Activated naive CD4-positive, alpha-beta T cell treated with anti-CD3 and anti-CD28 coated beads for 36 hours (primary cell): ENCODE data around the gene RBM15B. TPM values are rescaled to one million over a fixed set of nuclear protein-coding genes. Genes with fewer than 3 reads are reported as not detected.

Experiments
- CTCF ChIA-PET: fragments of 350-600 bp; sonication (Branson Sonifier 250); formaldehyde crosslinking; loops from one replicate; lab custom pipeline; 2021; ENCODE audit warnings: antibody characterized with exemption; lab: Charles Lee
- DNase-seq: peaks from one replicate; pipeline ENCODE4 v3.0.0-alpha.2; 2020
- H3K27ac Mint-ChIP-seq: one replicate; pipeline ENCODE4 v1.8.0; 2021; ENCODE audit warnings: mild to moderate bottlenecking, mixed read lengths
- H3K27me3 Mint-ChIP-seq: one replicate; pipeline ENCODE4 v1.8.0; 2021; ENCODE audit warnings: low read depth, mixed read lengths
- H3K36me3 Mint-ChIP-seq: one replicate; pipeline ENCODE4 v1.8.0; 2021; ENCODE audit warnings: low read depth, mixed read lengths
- H3K4me1 Mint-ChIP-seq: one replicate; pipeline ENCODE4 v1.8.0; 2021; ENCODE audit warnings: low read depth, mixed read lengths
- H3K4me3 Mint-ChIP-seq: one replicate; pipeline ENCODE4 v1.8.0; 2021; ENCODE audit warnings: mild to moderate bottlenecking, moderate library complexity, mixed read lengths
- H3K9me3 Mint-ChIP-seq: one replicate; pipeline ENCODE4 v1.8.0; 2021; ENCODE audit warnings: mixed read lengths
- intact Hi-C: fragments of 100-400 bp; cut with micrococcal nuclease; formaldehyde crosslinking; loops from one replicate; pipeline ENCODE4 v1.15.1; 2023
- total RNA-seq, 2 experiments: library from RNA; stranded (reverse); gene quantifications; one replicate each; pipeline ENCODE4 v1.2.3, GENCODE V29; 2021

RBM15B gene
- total RNA-seq, 2 experiments from 2014 or later: 12.8 to 13.5 TPM

GRCh38 chr3:51434110-51434509 lies 43.0 kb downstream of the RBM15B start:
- no peak for DNase-seq
- H3K4me3 Mint-ChIP-seq: no peak overlapping the region
- H3K4me1 Mint-ChIP-seq: peaks cover 3% of the 10 kb centered on the region
- intact Hi-C loops: loop anchor here (1.0 kb wide), 1 partner anchor 43 kb away; the partner anchor contains the start of gene RBM15B
- CTCF ChIA-PET: interaction anchor here (0.6 to 2.6 kb wide), 19 partner anchors 9 to 248 kb away, joined by 3 to 19 read pairs (median 4); no protein-coding TSS in a partner anchor
- no peak overlapping the region for H3K27ac Mint-ChIP-seq
- no peaks in the 10 kb centered on the region for H3K27me3 Mint-ChIP-seq
- no peaks in the 10 kb centered on the region for H3K9me3 Mint-ChIP-seq
- H3K36me3 Mint-ChIP-seq: peaks cover 15% of the 10 kb centered on the region

- Mint-ChIP-seq H3K4me3 (no peak overlapping the region), H3K27ac (no peak overlapping the region), H3K9me3 (no peaks in the 10 kb centered on the region), H3K27me3 (no peaks in the 10 kb centered on the region), H3K36me3 (peaks cover 11% of the 10 kb centered on the region), H3K4me1 (peaks cover 3% of the 10 kb centered on the region)
- CTCF ChIA-PET: interaction anchor here (0.6 to 2.6 kb wide), 23 partner anchors 9 to 891 kb away, joined by 3 to 19 read pairs (median 3); no protein-coding TSS in a partner anchor
- peak; percentile 59 for DNase-seq
- intact Hi-C loops: loop anchor here (1.0 kb wide), 1 partner anchor 44 kb away; the partner anchor contains the start of gene RBM15B
Measured at GRCh38 chr3:51434746-51435327, 43.8 kb downstream of the RBM15B start.

DNA sequence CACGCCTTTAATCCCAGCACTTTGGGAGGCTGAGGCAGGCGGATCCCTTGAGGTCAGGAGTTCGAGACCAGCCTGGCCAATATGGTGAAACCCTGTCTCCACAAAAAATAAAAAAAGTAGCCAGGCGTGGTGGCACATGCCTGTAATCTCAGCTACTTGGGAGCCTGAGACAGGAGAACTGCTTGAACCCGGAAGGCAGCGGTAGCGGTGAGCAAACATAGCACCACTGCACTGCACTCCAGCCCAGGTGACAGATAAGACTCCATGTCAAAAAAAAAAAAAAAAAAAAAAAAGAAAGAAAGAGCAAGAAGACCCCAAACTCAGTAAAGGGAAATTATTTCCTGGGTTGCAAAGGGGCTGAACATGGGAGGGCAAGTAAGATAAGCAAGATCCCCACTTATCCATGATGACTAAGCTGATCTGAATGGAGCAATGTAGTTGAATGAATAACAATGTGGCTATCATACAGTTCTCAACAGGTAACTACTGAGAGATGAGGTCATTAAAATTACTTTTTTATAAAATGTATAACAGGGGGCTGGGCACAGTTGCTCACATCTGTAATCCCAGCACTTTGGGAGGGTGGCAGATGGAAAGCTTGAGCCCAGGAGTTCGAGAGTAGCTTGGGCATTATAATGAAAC lies 46.0 kb downstream of the RBM15B start:
- Mint-ChIP-seq H3K4me1 (peaks cover 6% of the 10 kb centered on the region), H3K4me3 (no peak overlapping the region), H3K9me3 (no peaks in the 10 kb centered on the region), H3K27ac (no peak overlapping the region), H3K27me3 (no peaks in the 10 kb centered on the region), H3K36me3 (peaks cover 15% of the 10 kb centered on the region)
- intact Hi-C loops: no loop called here
- CTCF ChIA-PET: interaction anchor here (0.7 kb wide), 1 partner anchor 245 kb away, joined by 4 read pairs; no protein-coding TSS in a partner anchor
- no peak for DNase-seq

GRCh38 chr3:51441282-51442030 lies 50.4 kb downstream of the RBM15B start:
- CTCF ChIA-PET: interaction anchor here (0.5 to 4.3 kb wide), 3 partner anchors 7 to 697 kb away, joined by 3 to 19 read pairs (median 4); no protein-coding TSS in a partner anchor
- Mint-ChIP-seq H3K36me3 (peaks cover 17% of the 10 kb centered on the region), H3K9me3 (no peaks in the 10 kb centered on the region), H3K27me3 (no peaks in the 10 kb centered on the region), H3K4me3 (no peak overlapping the region), H3K4me1 (peaks cover 8% of the 10 kb centered on the region), H3K27ac (peak overlapping the region; percentile 16)
- intact Hi-C loops: no loop called here
- no peak for DNase-seq

- intact Hi-C loops: no loop called here
- H3K36me3 Mint-ChIP-seq: peaks cover 19% of the 10 kb centered on the region
- H3K27me3 Mint-ChIP-seq: no peaks in the 10 kb centered on the region
- DNase-seq: no peak
- H3K9me3 Mint-ChIP-seq: no peaks in the 10 kb centered on the region
- H3K4me3 Mint-ChIP-seq: no peak overlapping the region
- H3K4me1 Mint-ChIP-seq: peaks cover 28% of the 10 kb centered on the region
- CTCF ChIA-PET: interaction anchor here (1.1 to 4.3 kb wide), 2 partner anchors 11 kb away, joined by 3 to 19 read pairs; no protein-coding TSS in a partner anchor
- H3K27ac Mint-ChIP-seq: no peak overlapping the region
Measured at GRCh38 chr3:51445544-51446280, 54.6 kb downstream of the RBM15B start.

Other genes with a start within 250 kb of the RBM15B start
- 100 to 1,000 TPM in 1 of 2 experiments, 10 to 100 TPM in 1; 91.7 to 108 TPM for gene MANF, start 6.0 kb upstream of the RBM15B start, total RNA-seq
- 10 to 100 TPM; 38.9 to 39.9 TPM for gene DCAF1, start 108.7 kb downstream of the RBM15B start, total RNA-seq
- 10 to 100 TPM; 23.1 to 24.5 TPM for gene RAD54L2, start 147.4 kb downstream of the RBM15B start, total RNA-seq